Measurements from ENCODE around the gene SETD9. TPM values are rescaled to one million over a fixed set of nuclear protein-coding genes. Genes with fewer than 3 reads are reported as not detected.

The SETD9 gene
- total RNA-seq, 4 donors from 2014 or later: 7.0 to 29.1 (median 13.9) TPM

Other genes with a start within 250 kb of the SETD9 start
- gene MAP3K1, start 94.0 kb upstream of the SETD9 start, total RNA-seq: 1 to 10 TPM; 4.2 to 6.8 (median 5.4) TPM
- 10 to 100 TPM; 12.2 to 33.4 (median 20.4) TPM for gene MIER3, start 42.5 kb downstream of the SETD9 start, total RNA-seq

Data from gastrocnemius medialis (tissue), 4 donors.